ENCODE results near the gene ZBTB20.

DNA sequence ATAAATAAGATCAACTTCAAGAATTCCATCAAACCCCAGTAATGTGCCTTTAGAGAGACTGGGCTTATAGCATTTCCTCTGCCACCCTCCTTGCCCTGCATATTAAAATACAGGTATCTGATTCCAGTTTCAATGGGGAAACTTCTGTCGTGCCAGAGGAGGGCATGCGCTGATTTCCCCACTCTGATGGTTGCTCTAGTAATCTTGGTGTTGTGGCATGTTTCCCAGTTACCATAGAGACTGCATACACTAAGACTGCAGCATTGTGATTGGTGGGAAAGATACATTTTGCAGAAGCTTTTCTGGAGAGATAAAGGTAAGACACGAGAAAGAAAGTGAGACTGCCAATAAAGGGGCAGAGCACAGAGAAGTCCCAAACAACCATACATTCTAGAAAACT is 627.7 kb downstream of the ZBTB20 start:
- no peak for TF ChIP-seq GABPA (IDR thresholded peaks at IDR 0.05; ENCODE audit: low read depth)
- no peak for TF ChIP-seq HCFC1 (IDR thresholded peaks at IDR 0.05; ENCODE audit: low read length)
- TF ChIP-seq, protein P1, sequence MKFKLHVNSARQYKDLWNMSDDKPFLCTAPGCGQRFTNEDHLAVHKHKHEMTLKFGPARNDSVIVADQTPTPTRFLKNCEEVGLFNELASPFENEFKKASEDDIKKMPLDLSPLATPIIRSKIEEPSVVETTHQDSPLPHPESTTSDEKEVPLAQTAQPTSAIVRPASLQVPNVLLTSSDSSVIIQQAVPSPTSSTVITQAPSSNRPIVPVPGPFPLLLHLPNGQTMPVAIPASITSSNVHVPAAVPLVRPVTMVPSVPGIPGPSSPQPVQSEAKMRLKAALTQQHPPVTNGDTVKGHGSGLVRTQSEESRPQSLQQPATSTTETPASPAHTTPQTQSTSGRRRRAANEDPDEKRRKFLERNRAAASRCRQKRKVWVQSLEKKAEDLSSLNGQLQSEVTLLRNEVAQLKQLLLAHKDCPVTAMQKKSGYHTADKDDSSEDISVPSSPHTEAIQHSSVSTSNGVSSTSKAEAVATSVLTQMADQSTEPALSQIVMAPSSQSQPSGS (IDR thresholded peaks at IDR 0.05; ENCODE audit: low read length), result no peak
- TF ChIP-seq, protein P2, sequence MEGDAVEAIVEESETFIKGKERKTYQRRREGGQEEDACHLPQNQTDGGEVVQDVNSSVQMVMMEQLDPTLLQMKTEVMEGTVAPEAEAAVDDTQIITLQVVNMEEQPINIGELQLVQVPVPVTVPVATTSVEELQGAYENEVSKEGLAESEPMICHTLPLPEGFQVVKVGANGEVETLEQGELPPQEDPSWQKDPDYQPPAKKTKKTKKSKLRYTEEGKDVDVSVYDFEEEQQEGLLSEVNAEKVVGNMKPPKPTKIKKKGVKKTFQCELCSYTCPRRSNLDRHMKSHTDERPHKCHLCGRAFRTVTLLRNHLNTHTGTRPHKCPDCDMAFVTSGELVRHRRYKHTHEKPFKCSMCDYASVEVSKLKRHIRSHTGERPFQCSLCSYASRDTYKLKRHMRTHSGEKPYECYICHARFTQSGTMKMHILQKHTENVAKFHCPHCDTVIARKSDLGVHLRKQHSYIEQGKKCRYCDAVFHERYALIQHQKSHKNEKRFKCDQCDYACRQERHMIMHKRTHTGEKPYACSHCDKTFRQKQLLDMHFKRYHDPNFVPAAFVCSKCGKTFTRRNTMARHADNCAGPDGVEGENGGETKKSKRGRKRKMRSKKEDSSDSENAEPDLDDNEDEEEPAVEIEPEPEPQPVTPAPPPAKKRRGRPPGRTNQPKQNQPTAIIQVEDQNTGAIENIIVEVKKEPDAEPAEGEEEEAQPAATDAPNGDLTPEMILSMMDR (IDR thresholded peaks at IDR 0.05 in 2 of 3, conservative IDR thresholded peaks at IDR 0.05 in 1 of 3; ENCODE audit: control insufficient read depth in 2 of 3, extremely low read depth in 1 of 3, insufficient read depth in 1 of 3, low read depth in 3 of 3, low read length in 3 of 3), result no peak
- TF ChIP-seq SIN3A (IDR thresholded peaks at IDR 0.05; ENCODE audit: low read depth, low read length), result no peak
